GM19455 (cell line): ENCODE measurements around the gene HOTAIR.

Experiments
- ATAC-seq: cut with Tn5 transposase; IDR thresholded peaks from one replicate; pipeline ENCODE4 v1.9.1; 2021; ENCODE audit not compliant: unreplicated experiment

Gene HOTAIR

GRCh38 chr12:53974084-53975063, at the start of gene HOTAIR:
HOTAIR (minus strand) TSS chr12:53974954.
- no peak for ATAC-seq

- no peak for ATAC-seq
Observed at GRCh38 chr12:54024127-54024526, 49.4 kb upstream of the HOTAIR start.

GRCh38 chr12:54022960-54023884, 48.5 kb upstream of the HOTAIR start:
- no peak for ATAC-seq

- ATAC-seq = no peak
Observed at GRCh38 chr12:54021432-54022013, 46.8 kb upstream of the HOTAIR start.

GRCh38 chr12:54020591-54021405, 46.0 kb upstream of the HOTAIR start:
- ATAC-seq = no peak

- no peak for ATAC-seq
Observed at GRCh38 chr12:54019924-54020590, 45.3 kb upstream of the HOTAIR start.

GRCh38 chr12:54019091-54019811, 44.5 kb upstream of the HOTAIR start:
- ATAC-seq = no peak

GRCh38 chr12:54018468-54018984, 43.8 kb upstream of the HOTAIR start:
- ATAC-seq = no peak

- peak; percentile 83 for ATAC-seq
Observed at GRCh38 chr12:54017878-54018467, 43.2 kb upstream of the HOTAIR start.

- peak; percentile 44 for ATAC-seq
Observed at GRCh38 chr12:54017027-54017788, 42.5 kb upstream of the HOTAIR start.

- no peak for ATAC-seq
Observed at GRCh38 chr12:54016478-54016964, 41.8 kb upstream of the HOTAIR start.

- no peak for ATAC-seq
Observed at GRCh38 chr12:54016051-54016450, 41.3 kb upstream of the HOTAIR start.

- ATAC-seq = no peak
Observed at GRCh38 chr12:54015018-54015931, 40.5 kb upstream of the HOTAIR start.

- no peak for ATAC-seq
Observed at GRCh38 chr12:54014377-54015017, 39.7 kb upstream of the HOTAIR start.

GRCh38 chr12:54012631-54013409, 38.1 kb upstream of the HOTAIR start:
- ATAC-seq = no peak
